SK-N-DZ (cell line): Measurements from ENCODE around the gene TET2. TPM values are rescaled to one million over a fixed set of nuclear protein-coding genes. Genes with fewer than 3 reads are reported as not detected.

ENCODE experiments used
- DNase-seq: peaks from one replicate; pipeline ENCODE4 v3.0.0-alpha.2; 2015; ENCODE audit warnings: low spot score
- polyA plus RNA-seq, 2 experiments: library from polyadenylated mRNA; depleted of rRNA; stranded (reverse); fragments of >200 nt; gene quantifications; 2 replicates each; pipeline ENCODE4 v1.2.3, GENCODE V29; 2014

Gene TET2
- polyA plus RNA-seq (2014; cell fraction: cytosol; rRNA removed): 5.3 and 5.9 TPM in 2 replicates
- polyA plus RNA-seq (2014; cell fraction: nucleus; rRNA removed): 6.8 and 8.5 TPM in 2 replicates

DNA sequence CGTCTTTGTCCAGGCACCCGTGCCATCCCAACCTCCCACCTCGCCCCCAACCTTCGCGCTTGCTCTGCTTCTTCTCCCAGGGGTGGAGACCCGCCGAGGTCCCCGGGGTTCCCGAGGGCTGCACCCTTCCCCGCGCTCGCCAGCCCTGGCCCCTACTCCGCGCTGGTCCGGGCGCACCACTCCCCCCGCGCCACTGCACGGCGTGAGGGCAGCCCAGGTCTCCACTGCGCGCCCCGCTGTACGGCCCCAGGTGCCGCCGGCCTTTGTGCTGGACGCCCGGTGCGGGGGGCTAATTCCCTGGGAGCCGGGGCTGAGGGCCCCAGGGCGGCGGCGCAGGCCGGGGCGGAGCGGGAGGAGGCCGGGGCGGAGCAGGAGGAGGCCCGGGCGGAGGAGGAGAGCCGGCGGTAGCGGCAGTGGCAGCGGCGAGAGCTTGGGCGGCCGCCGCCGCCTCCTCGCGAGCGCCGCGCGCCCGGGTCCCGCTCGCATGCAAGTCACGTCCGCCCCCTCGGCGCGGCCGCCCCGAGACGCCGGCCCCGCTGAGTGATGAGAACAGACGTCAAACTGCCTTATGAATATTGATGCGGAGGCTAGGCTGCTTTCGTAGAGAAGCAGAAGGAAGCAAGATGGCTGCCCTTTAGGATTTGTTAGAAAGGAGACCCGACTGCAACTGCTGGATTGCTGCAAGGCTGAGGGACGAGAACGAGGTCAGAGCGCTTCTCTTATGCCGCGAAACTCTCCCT lies at the start of gene TET2:
Gene TET2 (plus strand): TSS at position 601 of the 740 bp plus-strand sequence. CDS start 87,067 bp downstream, outside the sequence.
- DNase-seq: peak; percentile 81

DNA sequence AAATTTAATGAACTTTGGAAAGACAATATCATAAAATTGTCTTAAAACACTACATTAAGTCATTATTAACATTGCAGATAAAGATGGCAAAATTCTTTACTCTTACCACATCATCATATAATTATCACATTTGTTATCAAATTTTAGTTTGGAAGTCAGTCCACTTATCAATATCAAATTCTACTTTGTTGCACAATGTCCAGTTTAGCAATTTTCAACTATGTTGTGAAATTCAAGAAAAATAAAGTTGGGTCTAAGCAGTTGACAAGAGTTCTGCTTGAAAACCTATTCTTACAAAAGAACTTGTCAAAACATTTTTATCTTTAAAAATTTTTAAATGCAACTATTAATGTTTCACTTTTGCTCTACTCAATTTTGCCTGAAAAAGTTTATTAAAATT lies 44.7 kb upstream of the TET2 start:
- DNase-seq: no peak

DNA sequence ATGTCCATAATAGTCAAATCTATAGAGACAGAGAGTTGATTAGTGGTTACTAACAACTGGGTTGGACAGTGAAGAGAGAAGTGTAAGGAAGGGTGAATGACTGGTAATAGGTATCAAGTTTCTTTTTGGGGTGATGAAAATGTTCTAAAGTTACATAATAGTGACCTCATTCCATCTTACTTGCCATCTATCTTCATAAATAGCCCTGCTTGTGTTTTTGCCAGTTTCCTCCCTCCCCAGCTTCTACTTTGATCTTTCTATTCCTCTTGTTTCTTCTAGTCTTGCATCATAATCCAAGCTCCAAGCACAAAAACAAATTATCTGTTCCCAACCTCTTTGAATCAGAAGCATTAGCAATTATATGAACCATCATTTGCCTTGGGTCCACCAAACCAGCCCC lies 40.2 kb upstream of the TET2 start:
- DNase-seq: no peak

- DNase-seq: no peak
Measured at GRCh38 chr4:105107095-105107856, 39.4 kb upstream of the TET2 start.

- no peak for DNase-seq
Measured at GRCh38 chr4:105108971-105109370, 37.7 kb upstream of the TET2 start.

- no peak for DNase-seq
Measured at GRCh38 chr4:105112274-105112673, 34.4 kb upstream of the TET2 start.

GRCh38 chr4:105113800-105114199 lies 32.9 kb upstream of the TET2 start:
- no peak for DNase-seq

DNA sequence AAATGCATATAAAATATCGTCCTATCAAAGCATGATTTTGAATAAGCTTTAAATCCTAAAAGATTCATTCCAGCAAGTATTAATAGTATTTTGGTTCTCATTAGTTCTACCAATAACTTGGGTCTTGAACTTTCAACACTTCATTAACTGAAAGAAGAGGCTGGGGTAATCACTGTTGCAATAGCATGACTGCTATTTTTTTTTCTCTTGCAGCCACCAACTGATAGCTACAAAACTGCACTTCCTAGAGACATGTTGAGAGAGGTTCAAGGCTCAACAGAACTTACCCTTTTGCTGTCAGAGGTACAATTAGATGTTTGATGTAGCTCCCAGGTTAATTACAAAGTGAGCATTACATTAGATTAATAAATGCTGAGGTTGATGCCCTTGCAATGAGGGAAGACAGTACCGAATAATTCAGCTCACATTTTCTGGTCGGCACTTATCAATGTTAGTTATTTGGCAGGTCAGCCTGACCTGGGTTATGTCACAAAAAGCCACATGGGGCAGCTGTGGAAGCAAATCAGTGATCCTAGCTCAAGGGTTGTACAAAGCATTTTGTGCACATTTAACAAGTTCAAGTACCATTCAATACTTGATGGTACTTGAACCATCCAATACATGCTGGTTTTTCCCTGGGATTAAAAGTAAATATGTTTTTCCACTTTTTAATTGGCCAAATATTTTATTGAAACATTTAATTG lies 29.9 kb upstream of the TET2 start:
- DNase-seq: no peak

GRCh38 chr4:105119356-105119755 lies 27.3 kb upstream of the TET2 start:
- no peak for DNase-seq

DNA sequence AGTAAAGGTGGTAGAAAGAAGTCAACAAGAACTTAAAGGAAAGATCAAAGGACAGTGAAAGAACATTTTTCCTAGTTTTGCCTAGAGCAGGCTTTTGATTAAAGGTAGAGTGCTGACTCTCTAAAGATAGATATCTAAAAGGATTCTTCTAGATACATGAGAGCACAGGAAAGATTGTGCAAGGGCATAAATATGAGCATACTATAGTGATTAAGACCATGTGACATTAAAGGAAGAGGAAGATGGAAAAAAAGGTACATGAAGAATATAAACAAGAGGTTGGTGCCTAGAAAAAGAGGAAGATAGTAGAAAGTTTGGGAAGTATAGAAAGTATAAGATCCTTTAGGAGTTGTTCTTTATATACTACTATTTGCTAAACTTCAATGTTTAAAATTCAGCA lies 26.1 kb upstream of the TET2 start:
- no peak for DNase-seq

- DNase-seq: no peak
Measured at GRCh38 chr4:105122350-105122749, 24.3 kb upstream of the TET2 start.

DNA sequence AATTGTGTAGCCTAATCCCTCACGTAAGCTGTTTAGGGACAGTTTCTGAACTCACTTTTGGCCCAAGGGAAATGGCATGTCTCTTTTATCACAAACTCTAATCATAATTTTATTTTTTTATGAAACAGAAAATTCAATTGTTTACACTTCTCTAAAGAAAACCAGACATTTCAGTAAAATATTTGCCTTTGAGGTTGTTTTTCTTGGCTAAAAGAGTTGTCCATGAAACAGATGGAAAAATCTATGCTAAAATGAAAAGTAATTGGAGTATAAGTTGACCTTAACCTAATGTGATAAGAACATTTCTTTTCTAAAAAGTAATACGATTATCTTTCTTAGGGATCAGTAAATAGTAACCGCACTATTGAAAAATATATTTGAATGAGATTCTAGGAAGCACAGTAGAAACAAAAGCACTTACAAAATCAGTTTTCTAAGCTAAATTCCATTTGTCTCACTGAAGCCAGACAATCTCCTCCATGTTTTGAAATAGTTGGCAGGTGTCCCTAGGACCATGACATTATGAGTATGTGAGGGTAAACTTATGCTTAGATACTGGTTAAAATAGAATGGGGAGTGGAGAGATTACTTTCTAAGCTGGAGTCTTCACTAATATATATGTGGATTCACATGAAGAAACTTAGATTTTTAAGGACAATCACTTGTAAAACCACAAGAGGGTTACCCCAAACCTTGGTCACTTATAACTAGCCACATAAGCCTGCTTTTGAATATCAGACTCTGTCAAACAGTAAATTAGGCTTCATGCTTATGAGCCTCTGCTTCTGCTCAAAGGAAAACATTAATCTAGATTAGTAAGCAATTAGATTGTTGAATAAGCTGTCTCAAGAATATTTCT lies 20.1 kb upstream of the TET2 start:
- DNase-seq: no peak

DNA sequence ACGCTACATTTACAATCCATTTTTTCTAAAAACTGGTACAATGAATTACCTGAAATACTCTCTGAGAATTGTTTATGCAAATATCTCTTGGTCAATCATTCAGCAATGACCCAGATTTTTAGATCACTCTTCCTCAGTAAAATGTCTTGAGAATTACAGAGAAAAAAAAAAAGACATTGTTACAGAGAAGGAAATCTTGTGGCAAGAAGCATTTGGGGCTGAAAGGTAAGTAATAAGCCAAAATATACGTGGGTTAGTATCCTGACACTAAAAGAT lies 19.6 kb upstream of the TET2 start:
- no peak for DNase-seq

DNA sequence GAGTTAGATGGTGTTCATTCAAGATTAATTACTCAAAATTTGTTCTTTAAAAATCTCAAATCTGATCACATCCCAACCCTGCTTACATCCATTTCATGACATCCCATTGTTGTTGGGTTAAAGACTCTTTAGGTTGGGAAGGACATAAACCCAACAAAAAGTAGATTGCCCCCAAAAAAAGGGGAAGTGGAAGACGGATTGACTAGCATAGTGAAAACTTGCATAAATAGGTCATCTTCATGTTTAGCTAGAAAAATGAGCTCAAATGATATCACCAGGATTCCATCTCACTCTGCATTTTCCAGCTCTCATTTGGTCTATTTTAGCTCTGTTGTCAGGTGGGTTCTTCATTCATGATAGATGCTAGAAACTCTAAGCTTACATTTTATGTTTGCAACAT lies 18.5 kb upstream of the TET2 start:
- no peak for DNase-seq

GRCh38 chr4:105129286-105130040 lies 17.2 kb upstream of the TET2 start:
- DNase-seq: no peak

GRCh38 chr4:105130945-105131344 lies 15.7 kb upstream of the TET2 start:
- DNase-seq: no peak

DNA sequence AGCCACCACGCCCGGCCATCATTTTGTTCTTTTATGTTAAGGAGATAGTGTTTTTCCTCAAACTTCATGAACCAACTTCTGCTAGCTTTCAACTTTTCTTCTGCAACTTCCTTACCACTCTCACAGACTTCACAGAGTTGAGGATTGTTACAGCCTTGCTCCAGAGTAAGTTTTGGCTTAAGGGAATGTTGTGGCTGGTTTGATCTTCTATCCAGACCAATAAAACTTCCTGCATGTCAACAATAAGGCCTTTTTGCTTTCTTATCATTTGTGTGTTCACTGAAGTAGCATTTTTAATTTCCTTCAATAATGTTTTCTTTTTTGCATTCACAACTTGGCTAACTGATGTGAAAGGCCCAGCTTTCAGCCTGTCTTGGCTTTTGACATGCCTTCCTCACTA lies 12.7 kb upstream of the TET2 start:
- DNase-seq: no peak

DNA sequence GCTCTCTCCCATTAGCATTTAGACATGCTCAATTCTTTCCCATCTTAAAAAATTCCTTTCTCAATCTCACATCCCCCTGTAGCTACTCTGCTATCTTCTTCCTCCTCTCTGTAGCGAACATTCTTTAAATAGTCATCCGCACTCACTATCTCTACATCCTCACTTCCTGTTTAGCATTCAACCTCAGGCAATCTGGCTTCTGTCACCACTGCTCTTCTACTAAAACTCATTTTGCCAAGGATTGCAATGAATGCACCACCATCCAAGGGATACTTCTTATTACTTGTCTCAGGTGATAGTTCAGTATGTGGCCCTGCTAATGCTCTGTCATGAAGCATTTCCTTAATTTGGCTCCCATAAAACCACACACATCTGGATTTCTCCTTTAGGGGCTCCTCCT lies 10.9 kb upstream of the TET2 start:
- DNase-seq: no peak

GRCh38 chr4:105137121-105137875 lies 9.4 kb upstream of the TET2 start:
- DNase-seq: no peak

- no peak for DNase-seq
Measured at GRCh38 chr4:105139646-105140045, 7.0 kb upstream of the TET2 start.
